Endodermal cell (in vitro differentiated cells): ENCODE measurements around the gene MKRN2. TPM values are rescaled to one million over a fixed set of nuclear protein-coding genes. Genes with fewer than 3 reads are reported as not detected.

ENCODE experiments used
- DNase-seq: peaks from one replicate; pipeline ENCODE4 v3.0.0-alpha.2; 2017
- H3K27ac ChIP-seq: 2 replicates; pipeline ENCODE4 v1.5.1; 2013; ENCODE audit warnings: mild to moderate bottlenecking, low read depth, low read length, moderate library complexity
- H3K27me3 ChIP-seq: 2 replicates; pipeline ENCODE4 v1.6.1; 2013; ENCODE audit warnings: mild to moderate bottlenecking, low read length, moderate library complexity; ENCODE audit not compliant: insufficient read depth, control insufficient read depth, poor library complexity, severe bottlenecking
- H3K36me3 ChIP-seq: 2 replicates; pipeline ENCODE4 v1.7.0; 2013; ENCODE audit warnings: mild to moderate bottlenecking, low read length, moderate library complexity; ENCODE audit not compliant: control insufficient read depth, insufficient read depth
- H3K4me1 ChIP-seq: one replicate; pipeline ENCODE4 v1.7.0; 2013; ENCODE audit warnings: low read length; ENCODE audit not compliant: control insufficient read depth, insufficient read depth
- H3K4me3 ChIP-seq: 2 replicates; pipeline ENCODE4 v1.5.1; 2013; ENCODE audit warnings: mild to moderate bottlenecking, low read length, moderate library complexity
- H3K9ac ChIP-seq: 2 replicates; pipeline ENCODE4 v1.6.1; 2013; ENCODE audit warnings: mild to moderate bottlenecking, low read length, moderate library complexity; ENCODE audit not compliant: poor library complexity, severe bottlenecking; ENCODE audit errors: extremely low read depth
- H3K9me3 ChIP-seq: 2 replicates; pipeline ENCODE4 v1.6.1; 2013; ENCODE audit warnings: mild to moderate bottlenecking, low read length, moderate library complexity; ENCODE audit not compliant: control insufficient read depth
- H3K27ac Mint-ChIP-seq: 2 replicates; pipeline ENCODE4 v1.8.0; 2020; ENCODE audit warnings: mixed read lengths
- H3K27me3 Mint-ChIP-seq: 2 replicates; pipeline ENCODE4 v1.8.0; 2021; ENCODE audit warnings: mild to moderate bottlenecking, mixed read lengths; ENCODE audit not compliant: insufficient read depth
- H3K36me3 Mint-ChIP-seq: 2 replicates; pipeline ENCODE4 v1.8.0; 2020; ENCODE audit warnings: low read depth, mixed read lengths
- H3K4me1 Mint-ChIP-seq: 2 replicates; pipeline ENCODE4 v1.8.0; 2020; ENCODE audit warnings: mixed read lengths
- H3K4me3 Mint-ChIP-seq: 2 replicates; pipeline ENCODE4 v1.8.0; 2020; ENCODE audit warnings: mild to moderate bottlenecking, moderate library complexity, mixed read lengths
- H3K9me3 Mint-ChIP-seq: 2 replicates; pipeline ENCODE4 v1.8.0; 2020; ENCODE audit warnings: mild to moderate bottlenecking, mixed read lengths
- WGBS, 2 experiments: methylation state at CpG; one replicate each; pipeline versions ENCODE4 v1.1.5 to v1.1.7; 2013; ENCODE audit warnings: missing lambda C conversion rate in 2 of 2, mixed read lengths in 1 of 2; ENCODE audit not compliant: insufficient coverage in 1 of 2, insufficient read length in 1 of 2; 5-methylcytosine and 5-hydroxymethylcytosine counted together
- total RNA-seq, 2 donors: library from RNA; stranded (reverse); fragmentation: NEBNext Ultra II Directional in 1 of 2; extraction: Animal tissue kit (Norgen Biotek cat#: 25700) in 1 of 2; gene quantifications; 2 replicates in 1 of 2; 3 replicates in 1 of 2; pipeline ENCODE4 v1.2.1, GENCODE V29; 2021
- TF ChIP-seq, protein P1 (sequence below): fragments of 200-600 bp; sonication (generic); conservative IDR thresholded peaks from 2 replicates; pipeline ENCODE4 v1.5.0; 2021; ENCODE audit warnings: antibody characterized with exemption, mild to moderate bottlenecking

MKRN2 gene
- total RNA-seq, 2 donors from 2014 or later: 18.8 to 23.3 TPM

DNA sequence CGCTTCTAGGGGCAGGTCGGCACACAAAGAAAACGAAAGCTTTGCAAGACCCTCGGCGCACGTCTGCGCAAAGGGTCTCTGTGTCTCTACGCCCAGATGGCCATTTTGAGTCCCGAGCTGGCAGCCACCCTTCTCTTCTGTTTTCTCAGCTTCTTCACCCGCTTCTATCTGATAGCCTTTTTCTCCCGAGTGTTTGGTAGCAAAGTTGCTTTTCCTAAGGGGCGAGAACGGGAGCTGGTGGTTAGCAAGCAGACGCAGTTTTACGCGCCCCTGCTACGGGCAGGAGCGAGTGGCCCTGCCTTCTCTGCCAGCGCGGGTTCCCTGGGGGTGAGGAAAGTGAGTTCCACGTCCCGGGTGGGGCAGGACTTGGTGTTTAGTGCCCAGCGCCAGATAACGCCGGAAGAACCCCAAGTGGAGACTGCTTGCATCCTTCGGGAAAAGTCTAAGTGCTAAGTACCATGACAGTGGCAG lies 2.9 kb upstream of the MKRN2 start:
- Mint-ChIP-seq H3K9me3 (no peaks in the 10 kb centered on the region), H3K36me3 (no peaks in the 10 kb centered on the region), H3K4me3 (peak overlapping the region; percentile 49), H3K27ac (no peak overlapping the region), H3K27me3 (peaks cover 13% of the 10 kb centered on the region), H3K4me1 (peaks cover 12% of the 10 kb centered on the region)
- peak; percentile 63 for DNase-seq
- Histone ChIP-seq H3K9ac (no peak overlapping the region), H3K4me3 (no peak overlapping the region), H3K27ac (no peak overlapping the region), H3K36me3 (no peaks in the 10 kb centered on the region), H3K9me3 (no peaks in the 10 kb centered on the region), H3K27me3 (peaks cover 9% of the 10 kb centered on the region), H3K4me1 (peaks cover 1% of the 10 kb centered on the region)
- TF ChIP-seq, protein P1, sequence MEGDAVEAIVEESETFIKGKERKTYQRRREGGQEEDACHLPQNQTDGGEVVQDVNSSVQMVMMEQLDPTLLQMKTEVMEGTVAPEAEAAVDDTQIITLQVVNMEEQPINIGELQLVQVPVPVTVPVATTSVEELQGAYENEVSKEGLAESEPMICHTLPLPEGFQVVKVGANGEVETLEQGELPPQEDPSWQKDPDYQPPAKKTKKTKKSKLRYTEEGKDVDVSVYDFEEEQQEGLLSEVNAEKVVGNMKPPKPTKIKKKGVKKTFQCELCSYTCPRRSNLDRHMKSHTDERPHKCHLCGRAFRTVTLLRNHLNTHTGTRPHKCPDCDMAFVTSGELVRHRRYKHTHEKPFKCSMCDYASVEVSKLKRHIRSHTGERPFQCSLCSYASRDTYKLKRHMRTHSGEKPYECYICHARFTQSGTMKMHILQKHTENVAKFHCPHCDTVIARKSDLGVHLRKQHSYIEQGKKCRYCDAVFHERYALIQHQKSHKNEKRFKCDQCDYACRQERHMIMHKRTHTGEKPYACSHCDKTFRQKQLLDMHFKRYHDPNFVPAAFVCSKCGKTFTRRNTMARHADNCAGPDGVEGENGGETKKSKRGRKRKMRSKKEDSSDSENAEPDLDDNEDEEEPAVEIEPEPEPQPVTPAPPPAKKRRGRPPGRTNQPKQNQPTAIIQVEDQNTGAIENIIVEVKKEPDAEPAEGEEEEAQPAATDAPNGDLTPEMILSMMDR: no peak
- 82 to 83% methylated on average over 15 to 26 of the region's 26 CpGs for WGBS, 2 experiments

DNA sequence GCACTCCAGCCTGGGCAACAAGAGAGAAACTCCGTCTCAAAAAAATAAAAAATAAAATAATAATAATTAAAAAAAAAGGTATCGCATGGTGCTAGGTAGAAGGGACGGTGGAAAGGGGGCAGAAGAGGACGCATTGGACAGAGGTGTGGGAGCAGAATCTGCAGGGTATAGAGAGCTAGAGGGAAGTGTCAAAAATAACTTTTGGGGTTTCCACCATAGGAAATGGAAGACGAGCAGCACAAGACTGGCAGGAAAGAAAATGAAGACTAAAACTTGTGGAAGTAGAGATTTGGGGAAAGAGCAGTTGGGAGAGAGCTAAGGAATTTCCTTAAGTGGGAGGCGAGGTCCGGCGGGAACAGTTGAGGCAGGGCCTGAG lies 585 bp upstream of the MKRN2 start:
- H3K27me3 ChIP-seq: no peaks in the 10 kb centered on the region
- peaks cover 5% of the 10 kb centered on the region for H3K27me3 Mint-ChIP-seq
- H3K27ac ChIP-seq: peak overlapping the region; percentile 45
- TF ChIP-seq, protein P1: no peak
- peak overlapping the region; percentile 77 for H3K4me3 Mint-ChIP-seq
- no peak for DNase-seq
- H3K4me1 Mint-ChIP-seq: peaks cover 26% of the 10 kb centered on the region
- H3K9ac ChIP-seq: peak overlapping the region; percentile 90
- 25 to 31% methylated on average over 7 of the region's 8 CpGs for WGBS, 2 experiments
- no peaks in the 10 kb centered on the region for H3K9me3 Mint-ChIP-seq
- no peaks in the 10 kb centered on the region for H3K36me3 ChIP-seq
- H3K9me3 ChIP-seq: no peaks in the 10 kb centered on the region
- H3K4me3 ChIP-seq: peak overlapping the region; percentile 96
- H3K27ac Mint-ChIP-seq: peak overlapping the region; percentile 95
- peaks cover 9% of the 10 kb centered on the region for H3K4me1 ChIP-seq
- H3K36me3 Mint-ChIP-seq: no peaks in the 10 kb centered on the region

DNA sequence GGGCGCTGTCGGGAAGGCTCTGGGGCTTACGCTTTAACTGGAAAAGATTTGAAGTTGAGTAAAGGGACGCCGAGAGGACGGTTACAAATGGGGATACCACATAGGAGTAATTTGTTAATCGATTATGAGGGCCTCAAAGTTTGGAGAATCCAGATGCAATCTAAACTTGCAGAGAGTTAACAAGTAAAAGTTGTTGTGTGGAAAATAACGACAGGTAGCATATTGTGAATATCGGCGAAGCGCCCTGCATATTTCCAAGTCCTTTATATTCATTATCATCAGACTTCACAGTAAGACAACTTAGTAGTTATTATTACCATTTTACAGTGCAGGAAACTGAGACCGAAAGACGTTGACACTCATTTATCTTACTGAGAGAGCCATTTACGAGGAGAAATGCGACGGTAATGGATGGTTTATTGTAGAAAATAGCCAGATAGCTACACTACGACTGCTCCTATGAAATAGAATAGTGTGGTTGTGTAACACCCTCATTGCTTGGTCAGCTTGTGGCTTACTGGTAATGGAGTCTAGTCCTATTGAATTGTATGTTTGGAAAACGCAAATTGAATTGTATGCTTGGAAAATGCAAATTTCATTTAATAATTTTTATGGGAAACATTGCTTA lies 700 bp downstream of the MKRN2 start:
- H3K36me3 ChIP-seq: no peaks in the 10 kb centered on the region
- Mint-ChIP-seq H3K9me3 (no peaks in the 10 kb centered on the region), H3K4me3 (peak overlapping the region; percentile 77), H3K4me1 (peaks cover 34% of the 10 kb centered on the region), H3K36me3 (no peaks in the 10 kb centered on the region), H3K27me3 (peaks cover 5% of the 10 kb centered on the region), H3K27ac (peak overlapping the region; percentile 89)
- peak overlapping the region; percentile 96 for H3K4me3 ChIP-seq
- H3K4me1 ChIP-seq: peaks cover 9% of the 10 kb centered on the region
- H3K27me3 ChIP-seq: no peaks in the 10 kb centered on the region
- 0 to 4% methylated on average over 11 to 18 of the region's 18 CpGs for WGBS, 2 experiments
- TF ChIP-seq, protein P1: no peak
- no peaks in the 10 kb centered on the region for H3K9me3 ChIP-seq
- peak overlapping the region; percentile 91 for H3K27ac ChIP-seq
- H3K9ac ChIP-seq: peak overlapping the region; percentile 90
- no peak for DNase-seq
